Thoracic aorta (tissue), 2 donors: ENCODE data around the gene ST6GALNAC3. TPM values are rescaled to one million over a fixed set of nuclear protein-coding genes. Genes with fewer than 3 reads are reported as not detected.

Source experiments
- ATAC-seq: fragments of 150-250 bp; one replicate; pipeline ENCODE4 v1.8.0; 2017; ENCODE audit warnings: low read depth; ENCODE audit not compliant: insufficient number of reproducible peaks, low FRiP score
- DNase-seq: peaks from one replicate; pipeline ENCODE4 v3.0.0-alpha.2; 2020; ENCODE audit warnings: low spot score
- H3K27ac ChIP-seq, 2 donors: fragments of 200-600 bp; sonication (generic); 1 replicate in 1 of 2; 2 replicates in 1 of 2; pipeline ENCODE4 v1.5.1; 2016; ENCODE audit warnings: mild to moderate bottlenecking in 2 of 2, moderate library complexity in 2 of 2
- H3K27me3 ChIP-seq: fragments of 200-600 bp; sonication (generic); replicated peaks from 2 replicates; pipeline ENCODE4 v1.6.0; 2016; ENCODE audit warnings: mild to moderate bottlenecking; ENCODE audit not compliant: insufficient read depth
- H3K36me3 ChIP-seq: fragments of 200-600 bp; sonication (generic); one replicate; pipeline ENCODE4 v1.5.1; 2016
- H3K4me1 ChIP-seq, 2 donors: fragments of 200-600 bp; sonication (generic); 1 replicate in 1 of 2; 2 replicates in 1 of 2; pipeline versions ENCODE4 v1.5.1 to v1.6.0; 2016; ENCODE audit warnings: low read depth in 2 of 2, mild to moderate bottlenecking in 1 of 2; ENCODE audit not compliant: control insufficient read depth in 1 of 2
- H3K4me3 ChIP-seq: fragments of 200-600 bp; sonication (generic); 2 replicates; pipeline ENCODE4 v1.5.1; 2016; ENCODE audit warnings: mild to moderate bottlenecking
- H3K9me3 ChIP-seq: fragments of 200-600 bp; sonication (generic); 2 replicates; pipeline ENCODE4 v1.5.1; 2016
- CTCF ChIP-seq: fragments of 200-600 bp; sonication (generic); IDR thresholded peaks from one replicate; pipeline ENCODE4 v1.5.1; 2019; ENCODE audit warnings: antibody characterized with exemption
- total RNA-seq, 2 donors: library from RNA; depleted of rRNA; stranded (reverse); fragments of >200 nt; gene quantifications; one replicate each; pipeline versions ENCODE4 v1.1.0 to v1.2.3, GENCODE V29; 2016

ST6GALNAC3 gene
- total RNA-seq, 2 donors from 2014 or later: 1.4 to 9.5 TPM

GRCh38 chr1:76601465-76601864 lies 526.9 kb downstream of the ST6GALNAC3 start:
- Histone ChIP-seq H3K27me3 (no peaks in the 10 kb centered on the region), H3K36me3 (no peaks in the 10 kb centered on the region), H3K4me1 (no peaks in the 10 kb centered on the region), H3K4me3 (no peak overlapping the region), H3K9me3 (no peaks in the 10 kb centered on the region), H3K27ac (no peak overlapping the region)
- DNase-seq (no peak), ATAC-seq (no peak)
- no peak for TF ChIP-seq CTCF

GRCh38 chr1:76607717-76608116 lies 533.2 kb downstream of the ST6GALNAC3 start:
- no peak for DNase-seq
- Histone ChIP-seq H3K4me3 (no peak overlapping the region), H3K4me1 (no peaks in the 10 kb centered on the region), H3K27ac (no peak overlapping the region), H3K36me3 (no peaks in the 10 kb centered on the region), H3K9me3 (no peaks in the 10 kb centered on the region), H3K27me3 (no peaks in the 10 kb centered on the region)
- ATAC-seq: no peak
- TF ChIP-seq CTCF: no peak

GRCh38 chr1:76611770-76612445 lies 537.4 kb downstream of the ST6GALNAC3 start:
- TF ChIP-seq CTCF: no peak
- no peak for DNase-seq
- Histone ChIP-seq H3K9me3 (no peaks in the 10 kb centered on the region), H3K36me3 (no peaks in the 10 kb centered on the region), H3K4me1 (no peaks in the 10 kb centered on the region), H3K4me3 (no peak overlapping the region), H3K27ac (no peak overlapping the region), H3K27me3 (no peaks in the 10 kb centered on the region)
- no peak for ATAC-seq

GRCh38 chr1:76613886-76614285 lies 539.3 kb downstream of the ST6GALNAC3 start:
- Histone ChIP-seq H3K27ac (no peak overlapping the region), H3K4me3 (no peak overlapping the region), H3K36me3 (no peaks in the 10 kb centered on the region), H3K9me3 (no peaks in the 10 kb centered on the region), H3K27me3 (no peaks in the 10 kb centered on the region), H3K4me1 (no peaks in the 10 kb centered on the region)
- no peak for TF ChIP-seq CTCF
- DNase-seq: no peak
- ATAC-seq: no peak

- ATAC-seq: no peak
Observed at GRCh38 chr1:76615253-76616035, 540.9 kb downstream of the ST6GALNAC3 start.

More at GRCh38 chr1:76615253-76616035, 540.9 kb downstream of the ST6GALNAC3 start:
- no peaks in the 10 kb centered on the region for H3K27me3 ChIP-seq
- no peaks in the 10 kb centered on the region for H3K9me3 ChIP-seq
- no peak for DNase-seq
- H3K27ac ChIP-seq: no peak overlapping the region
- TF ChIP-seq CTCF: no peak
- H3K4me3 ChIP-seq: no peak overlapping the region
- H3K36me3 ChIP-seq: no peaks in the 10 kb centered on the region
- no peaks in the 10 kb centered on the region for H3K4me1 ChIP-seq
